ENCODE results near the gene KIF26A. TPM values are rescaled to one million over a fixed set of nuclear protein-coding genes. Genes with fewer than 3 reads are reported as not detected.

KIF26A gene
- total RNA-seq, 1 donor from 2014 or later: 0.46 TPM

DNA sequence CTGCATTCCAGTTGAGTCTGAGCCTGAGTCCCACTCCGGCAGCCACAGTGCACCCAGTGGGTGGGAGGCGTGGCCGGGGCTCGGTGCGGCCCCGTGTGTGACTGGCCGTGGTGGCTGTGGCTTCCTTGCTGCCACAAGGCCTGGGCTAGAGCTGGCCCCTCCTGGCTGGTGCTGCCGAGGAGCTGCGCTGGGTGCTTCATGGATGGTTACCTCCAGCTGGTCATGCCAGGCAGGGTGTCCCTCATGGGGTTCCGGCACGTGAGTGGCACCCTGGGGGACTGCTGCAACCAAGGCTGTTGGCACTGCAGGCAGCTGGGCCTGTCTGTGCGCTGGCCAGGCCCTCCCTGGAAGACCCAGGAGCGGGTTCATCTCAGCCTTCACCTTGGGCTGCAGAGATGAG is 62.7 kb downstream of the KIF26A start:
- DNase-seq (ENCODE audit: low read depth): no peak
- no peak overlapping the region for H3K4me3 ChIP-seq (ENCODE audit: low read depth, low read length)
- TF ChIP-seq, protein P1, sequence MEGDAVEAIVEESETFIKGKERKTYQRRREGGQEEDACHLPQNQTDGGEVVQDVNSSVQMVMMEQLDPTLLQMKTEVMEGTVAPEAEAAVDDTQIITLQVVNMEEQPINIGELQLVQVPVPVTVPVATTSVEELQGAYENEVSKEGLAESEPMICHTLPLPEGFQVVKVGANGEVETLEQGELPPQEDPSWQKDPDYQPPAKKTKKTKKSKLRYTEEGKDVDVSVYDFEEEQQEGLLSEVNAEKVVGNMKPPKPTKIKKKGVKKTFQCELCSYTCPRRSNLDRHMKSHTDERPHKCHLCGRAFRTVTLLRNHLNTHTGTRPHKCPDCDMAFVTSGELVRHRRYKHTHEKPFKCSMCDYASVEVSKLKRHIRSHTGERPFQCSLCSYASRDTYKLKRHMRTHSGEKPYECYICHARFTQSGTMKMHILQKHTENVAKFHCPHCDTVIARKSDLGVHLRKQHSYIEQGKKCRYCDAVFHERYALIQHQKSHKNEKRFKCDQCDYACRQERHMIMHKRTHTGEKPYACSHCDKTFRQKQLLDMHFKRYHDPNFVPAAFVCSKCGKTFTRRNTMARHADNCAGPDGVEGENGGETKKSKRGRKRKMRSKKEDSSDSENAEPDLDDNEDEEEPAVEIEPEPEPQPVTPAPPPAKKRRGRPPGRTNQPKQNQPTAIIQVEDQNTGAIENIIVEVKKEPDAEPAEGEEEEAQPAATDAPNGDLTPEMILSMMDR (conservative IDR thresholded peaks at IDR 0.05; ENCODE audit: low read depth, low read length): no peak

DNA sequence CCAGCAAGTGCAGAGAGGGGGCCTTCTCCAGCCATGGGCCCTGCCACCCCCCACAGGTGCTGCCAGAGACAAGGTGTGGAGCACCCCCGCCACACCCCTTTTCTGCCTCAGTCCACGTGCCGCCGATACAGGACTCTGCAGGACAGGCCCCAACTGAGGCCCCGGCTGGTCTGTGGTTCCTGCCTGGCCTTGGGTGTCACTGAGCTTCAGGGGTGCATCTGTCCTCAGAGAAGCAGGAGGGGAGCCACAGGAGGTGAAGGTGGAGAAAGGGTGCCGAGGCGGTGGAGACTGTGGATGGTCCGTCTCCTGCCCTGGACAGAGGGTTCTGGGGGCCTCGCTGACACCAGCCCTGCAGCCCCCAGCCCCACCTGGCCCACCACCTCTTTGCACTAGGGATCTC is 63.1 kb downstream of the KIF26A start:
- DNase-seq (ENCODE audit: low read depth): no peak
- no peak overlapping the region for H3K4me3 ChIP-seq (ENCODE audit: low read depth, low read length)
- TF ChIP-seq, protein P1 (conservative IDR thresholded peaks at IDR 0.05; ENCODE audit: low read depth, low read length): no peak

DNA sequence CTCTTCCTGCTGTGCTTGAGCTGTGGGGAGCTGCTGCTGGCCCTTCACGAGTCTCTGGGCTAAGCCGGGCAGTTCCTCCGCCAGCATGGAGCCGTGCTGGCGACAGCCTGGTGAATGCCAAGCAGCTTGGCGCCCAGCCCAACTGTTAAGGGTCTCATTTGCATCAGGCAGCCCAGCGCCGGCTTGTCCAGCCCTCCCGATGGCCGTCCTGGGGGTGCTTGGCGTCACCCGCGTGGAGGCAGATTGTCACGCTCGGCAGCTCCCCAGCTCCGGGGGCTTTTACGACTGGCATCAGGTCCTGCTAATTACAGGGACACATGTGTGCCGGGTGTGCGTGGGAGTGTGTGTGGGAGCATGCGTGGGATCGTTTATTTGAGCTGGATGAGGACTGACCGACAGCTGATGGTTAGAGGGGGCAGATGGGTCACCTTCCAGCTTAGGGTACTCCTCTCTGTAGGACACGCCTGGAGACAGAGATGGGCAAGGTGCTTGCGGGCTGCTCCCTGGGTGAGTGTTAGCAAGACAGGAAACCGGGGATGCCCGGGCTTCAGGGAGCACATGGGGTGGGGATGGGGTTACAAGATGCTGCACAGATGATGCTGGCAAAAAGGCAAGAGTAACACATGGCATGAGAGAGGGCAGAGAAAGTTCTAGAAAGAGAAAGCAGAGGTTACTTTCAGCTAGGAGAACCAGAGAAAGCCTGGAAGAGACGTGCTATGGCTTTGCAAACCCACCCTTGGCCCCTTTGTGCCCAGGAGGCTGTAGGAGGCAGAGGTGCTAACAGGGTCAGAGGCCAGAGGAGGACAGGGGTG is 64.1 kb downstream of the KIF26A start:
- TF ChIP-seq, protein P1 (conservative IDR thresholded peaks at IDR 0.05; ENCODE audit: low read depth, low read length): no peak
- no peak for DNase-seq (ENCODE audit: low read depth)
- H3K4me3 ChIP-seq (ENCODE audit: low read depth, low read length): no peak overlapping the region

DNA sequence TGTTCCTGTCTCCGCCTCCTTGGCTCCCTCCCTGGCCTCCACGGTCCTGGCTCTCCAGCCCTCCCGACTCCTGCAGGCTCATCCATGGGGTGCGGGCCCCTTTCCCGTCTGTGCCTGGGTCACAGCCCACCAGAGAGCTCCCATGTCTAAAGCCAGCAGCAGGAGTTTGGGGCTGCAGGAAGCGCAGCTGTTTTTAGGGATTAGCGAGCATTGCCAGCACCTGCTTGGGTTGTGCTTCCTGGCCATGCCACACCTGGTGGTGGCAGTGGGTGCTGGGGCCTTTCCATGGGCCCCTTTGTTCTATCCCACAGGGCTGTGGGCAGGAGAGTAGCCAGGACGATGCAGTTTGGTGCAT is 64.7 kb downstream of the KIF26A start:
- no peak overlapping the region for H3K4me3 ChIP-seq (ENCODE audit: low read depth, low read length)
- no peak for DNase-seq (ENCODE audit: low read depth)
- TF ChIP-seq, protein P1 (conservative IDR thresholded peaks at IDR 0.05; ENCODE audit: low read depth, low read length): no peak

DNA sequence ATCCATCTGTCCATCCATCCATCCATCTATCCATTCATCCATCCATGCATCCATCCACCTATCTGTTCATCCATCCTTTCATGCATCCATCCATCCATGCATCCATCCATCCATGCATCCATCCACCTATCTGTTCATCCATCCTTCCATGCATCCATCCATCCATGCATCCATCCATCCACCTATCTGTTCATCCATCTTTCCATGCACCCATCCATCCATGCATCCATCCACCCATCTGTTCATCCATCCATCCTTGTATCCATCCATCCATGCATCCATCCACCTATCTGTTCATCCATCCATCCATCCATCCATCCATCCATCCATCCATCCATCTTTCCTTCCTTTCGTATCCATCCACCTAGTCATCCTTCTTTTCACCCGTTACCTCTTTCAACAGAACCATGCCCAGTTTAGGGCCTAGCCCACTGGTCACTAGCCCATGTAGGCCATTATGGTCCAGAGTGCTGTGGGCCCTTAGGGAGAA is 66.3 kb downstream of the KIF26A start:
- H3K4me3 ChIP-seq (ENCODE audit: low read depth, low read length): no peak overlapping the region
- TF ChIP-seq, protein P1 (conservative IDR thresholded peaks at IDR 0.05; ENCODE audit: low read depth, low read length): no peak
- no peak for DNase-seq (ENCODE audit: low read depth)

DNA sequence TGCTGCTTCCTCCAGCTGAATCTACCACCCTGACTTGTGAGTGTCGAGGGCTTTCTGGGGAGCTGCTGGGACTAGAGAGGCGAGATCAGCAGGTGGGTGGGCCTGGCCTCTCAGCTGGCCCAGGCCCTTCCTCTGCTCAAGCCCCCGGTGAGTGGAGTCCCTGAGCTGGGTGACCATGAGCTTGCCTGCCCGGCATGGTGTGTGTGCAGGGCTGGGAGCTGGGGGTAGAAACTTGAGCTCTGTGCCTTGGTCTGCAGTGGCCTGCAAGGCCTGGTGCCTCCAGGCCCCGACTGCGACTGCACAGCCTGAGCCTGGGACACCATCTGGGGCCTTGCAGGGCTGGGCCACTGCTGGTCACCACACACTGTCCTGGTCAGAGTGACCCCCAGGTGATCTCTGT is 67.4 kb downstream of the KIF26A start:
- H3K4me3 ChIP-seq (ENCODE audit: low read depth, low read length): no peak overlapping the region
- TF ChIP-seq, protein P1 (conservative IDR thresholded peaks at IDR 0.05; ENCODE audit: low read depth, low read length): no peak
- DNase-seq (ENCODE audit: low read depth): no peak

Data from epithelial cell of proximal tubule (primary cell).